ENCODE measurements around the gene MYO18A.

DNA sequence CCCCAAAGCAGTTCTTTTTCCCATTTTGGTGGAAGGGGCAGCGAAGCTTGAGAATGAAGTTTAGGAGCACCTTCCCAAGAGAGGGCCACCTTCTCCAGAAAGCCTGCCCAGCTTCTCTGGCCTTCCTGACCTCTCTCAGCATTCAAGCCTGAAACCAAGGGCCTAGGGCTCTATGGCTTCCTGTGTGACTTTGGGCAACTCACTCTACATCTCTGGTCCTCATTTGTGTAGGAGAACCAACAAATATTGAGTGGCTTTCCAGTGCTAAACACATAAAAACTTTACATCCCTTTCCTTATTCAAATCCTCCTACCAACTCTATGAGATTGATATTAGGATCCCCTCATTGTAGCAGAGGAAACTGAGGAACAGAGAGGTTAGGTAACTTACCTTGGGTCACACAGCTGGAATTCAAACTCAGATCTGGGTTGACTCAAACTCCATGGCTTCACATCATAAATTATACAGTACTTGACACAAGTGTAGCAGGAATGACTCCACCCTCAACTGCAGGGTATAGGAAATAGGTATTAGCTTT, 32.0 kb upstream of the MYO18A start:
- no peak for TF ChIP-seq EZH2 (IDR thresholded peaks at IDR 0.05; ENCODE audit: insufficient read depth, poor library complexity, severe bottlenecking)
- TF ChIP-seq EZH2phosphoT487 (IDR thresholded peaks at IDR 0.05; ENCODE audit: insufficient read depth, low read depth): no peak
